DND-41 (cell line): Measurements from ENCODE around the gene KRT6C.

Experiments
- ATAC-seq: fragments of 200-7000 bp; cut with Tn5 transposase; 3 replicates; pipeline ENCODE4 v1.9.1; 2021; ENCODE audit warnings: low read depth; ENCODE audit not compliant: insufficient read depth
- DNase-seq: peaks from one replicate; pipeline ENCODE4 v3.0.0-alpha.2; 2020
- H2AFZ ChIP-seq: 2 replicates; pipeline ENCODE4 v1.6.0; 2012; ENCODE audit warnings: low read depth, low read length
- H3K27ac ChIP-seq: 2 replicates; pipeline ENCODE4 v1.5.1; 2012; ENCODE audit warnings: low read length, inconsistent platforms
- H3K27me3 ChIP-seq: fragments of 200-600 bp; sonication (generic); 2 replicates; pipeline ENCODE4 v1.6.0; 2012; ENCODE audit warnings: low read length, mild to moderate bottlenecking, inconsistent platforms; ENCODE audit not compliant: insufficient read depth, poor library complexity
- H3K36me3 ChIP-seq: 2 replicates; pipeline ENCODE4 v1.5.1; 2012; ENCODE audit warnings: low read length, inconsistent platforms; ENCODE audit not compliant: insufficient read depth
- H3K4me1 ChIP-seq: 2 replicates; pipeline ENCODE4 v1.5.1; 2012; ENCODE audit warnings: mild to moderate bottlenecking, low read length; ENCODE audit not compliant: insufficient read depth
- H3K4me2 ChIP-seq: 2 replicates; pipeline ENCODE4 v1.6.0; 2012; ENCODE audit warnings: mild to moderate bottlenecking, moderate library complexity, low read length, inconsistent platforms; ENCODE audit not compliant: insufficient read depth
- H3K4me3 ChIP-seq, 2 experiments: fragments of 200-600 bp in 1 of 2; shearing (Covaris generic) in 1 of 2; 2 replicates each; pipeline ENCODE4 v1.5.1; 2012 to 2016; ENCODE audit warnings: inconsistent platforms in 2 of 2, low read length in 2 of 2, mild to moderate bottlenecking in 2 of 2, low read depth in 1 of 2, moderate library complexity in 1 of 2
- H3K79me2 ChIP-seq: 2 replicates; pipeline ENCODE4 v1.6.0; 2012; ENCODE audit warnings: low read length, inconsistent platforms; ENCODE audit not compliant: insufficient read depth
- H3K9ac ChIP-seq: 2 replicates; pipeline ENCODE4 v1.6.0; 2012; ENCODE audit warnings: low read depth, mild to moderate bottlenecking, inconsistent platforms, low read length, moderate library complexity
- H3K9me3 ChIP-seq: 2 replicates; pipeline ENCODE4 v1.5.1; 2012; ENCODE audit warnings: low read length, moderate library complexity, mild to moderate bottlenecking, inconsistent platforms; ENCODE audit not compliant: insufficient read depth, severe bottlenecking
- H4K20me1 ChIP-seq: 2 replicates; pipeline ENCODE4 v1.6.0; 2012; ENCODE audit warnings: low read length; ENCODE audit not compliant: insufficient read depth
- CTCF ChIP-seq: IDR thresholded peaks from 2 replicates; pipeline ENCODE4 v1.5.1; 2012; ENCODE audit warnings: borderline replicate concordance, low read length, moderate library complexity, mild to moderate bottlenecking; ENCODE audit not compliant: poor library complexity, severe bottlenecking; ENCODE audit errors: extremely low read depth
- EZH2 ChIP-seq: IDR thresholded peaks from 3 replicates; pipeline ENCODE4 v1.6.1; 2012; ENCODE audit warnings: borderline replicate concordance, low read depth, mild to moderate bottlenecking, moderate library complexity, low read length, inconsistent platforms; ENCODE audit not compliant: severe bottlenecking

The KRT6C gene

GRCh38 chr12:52444647-52445595 is 28.7 kb downstream of the KRT6C start:
- Histone ChIP-seq H2AFZ (no peak overlapping the region), H3K27me3 (peaks cover 16% of the 10 kb centered on the region), H3K27ac (no peak overlapping the region), H3K4me1 (no peaks in the 10 kb centered on the region), H3K4me3 (no peak overlapping the region), H3K79me2 (no peaks in the 10 kb centered on the region), H3K9me3 (no peaks in the 10 kb centered on the region), H4K20me1 (no peaks in the 10 kb centered on the region), H3K36me3 (no peaks in the 10 kb centered on the region), H3K4me2 (no peak overlapping the region), H3K9ac (no peak overlapping the region)
- TF ChIP-seq CTCF (no peak), EZH2 (no peak)
- ATAC-seq (no peak), DNase-seq (no peak)

- H3K4me2 ChIP-seq, result no peak overlapping the region
- no peaks in the 10 kb centered on the region for H3K36me3 ChIP-seq
- H3K79me2 ChIP-seq, result no peaks in the 10 kb centered on the region
- H3K9ac ChIP-seq, result no peak overlapping the region
- no peaks in the 10 kb centered on the region for H3K9me3 ChIP-seq
- H3K27me3 ChIP-seq, result peaks cover 16% of the 10 kb centered on the region
- TF ChIP-seq EZH2 (no peak), CTCF (no peak)
- DNase-seq (no peak), ATAC-seq (no peak)
- no peaks in the 10 kb centered on the region for H4K20me1 ChIP-seq
- no peak overlapping the region for H3K27ac ChIP-seq
- H3K4me3 ChIP-seq, result no peak overlapping the region
- H3K4me1 ChIP-seq, result no peaks in the 10 kb centered on the region
- H2AFZ ChIP-seq, result no peak overlapping the region
Observed at GRCh38 chr12:52443966-52444365, 29.6 kb downstream of the KRT6C start.

GRCh38 chr12:52442600-52443061 is 31.0 kb downstream of the KRT6C start:
- DNase-seq, result no peak
- TF ChIP-seq CTCF (no peak), EZH2 (no peak)
- Histone ChIP-seq H3K4me2 (no peak overlapping the region), H3K9ac (no peak overlapping the region), H4K20me1 (no peaks in the 10 kb centered on the region), H3K79me2 (no peaks in the 10 kb centered on the region), H2AFZ (no peak overlapping the region), H3K4me1 (no peaks in the 10 kb centered on the region), H3K9me3 (no peaks in the 10 kb centered on the region), H3K36me3 (no peaks in the 10 kb centered on the region), H3K27ac (no peak overlapping the region), H3K27me3 (peaks cover 12% of the 10 kb centered on the region), H3K4me3 (no peak overlapping the region)
- no peak for ATAC-seq
